ENCODE measurements around the gene POU1F1.

DNA sequence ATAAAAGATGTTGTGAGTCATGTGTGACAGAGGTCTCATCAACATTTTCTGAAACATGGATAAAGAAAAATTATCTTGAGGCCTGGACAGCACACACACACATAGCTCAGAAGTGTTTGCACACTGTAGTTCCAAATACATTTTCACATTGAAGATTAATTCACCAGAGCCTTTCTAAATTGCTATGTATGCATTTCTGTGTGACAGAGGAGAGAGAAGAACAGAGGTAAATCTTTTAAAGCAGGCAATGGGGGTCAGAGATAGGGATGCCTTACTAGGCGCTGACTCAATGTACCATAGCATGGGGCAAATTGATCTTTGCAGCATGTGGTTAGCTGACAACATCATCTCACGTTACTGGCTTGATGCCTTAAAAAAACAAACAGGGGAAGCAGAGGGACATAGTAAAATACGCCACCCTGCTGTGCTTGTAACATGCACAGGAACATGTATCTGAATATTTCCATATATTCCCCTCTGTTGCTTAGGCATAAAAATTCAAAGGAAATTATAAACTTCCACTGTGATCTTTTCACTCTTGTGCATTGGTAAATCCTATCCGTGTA is 7.7 kb downstream of the POU1F1 start:
- TF ChIP-seq, protein P1, sequence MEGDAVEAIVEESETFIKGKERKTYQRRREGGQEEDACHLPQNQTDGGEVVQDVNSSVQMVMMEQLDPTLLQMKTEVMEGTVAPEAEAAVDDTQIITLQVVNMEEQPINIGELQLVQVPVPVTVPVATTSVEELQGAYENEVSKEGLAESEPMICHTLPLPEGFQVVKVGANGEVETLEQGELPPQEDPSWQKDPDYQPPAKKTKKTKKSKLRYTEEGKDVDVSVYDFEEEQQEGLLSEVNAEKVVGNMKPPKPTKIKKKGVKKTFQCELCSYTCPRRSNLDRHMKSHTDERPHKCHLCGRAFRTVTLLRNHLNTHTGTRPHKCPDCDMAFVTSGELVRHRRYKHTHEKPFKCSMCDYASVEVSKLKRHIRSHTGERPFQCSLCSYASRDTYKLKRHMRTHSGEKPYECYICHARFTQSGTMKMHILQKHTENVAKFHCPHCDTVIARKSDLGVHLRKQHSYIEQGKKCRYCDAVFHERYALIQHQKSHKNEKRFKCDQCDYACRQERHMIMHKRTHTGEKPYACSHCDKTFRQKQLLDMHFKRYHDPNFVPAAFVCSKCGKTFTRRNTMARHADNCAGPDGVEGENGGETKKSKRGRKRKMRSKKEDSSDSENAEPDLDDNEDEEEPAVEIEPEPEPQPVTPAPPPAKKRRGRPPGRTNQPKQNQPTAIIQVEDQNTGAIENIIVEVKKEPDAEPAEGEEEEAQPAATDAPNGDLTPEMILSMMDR (IDR thresholded peaks at IDR 0.05; ENCODE audit: low read depth, low read length) = no peak
- TF ChIP-seq EZH2phosphoT487 (IDR thresholded peaks at IDR 0.05; ENCODE audit: low read depth) = no peak
